ENCODE measurements around the gene GCC1.

GCC1 gene

DNA sequence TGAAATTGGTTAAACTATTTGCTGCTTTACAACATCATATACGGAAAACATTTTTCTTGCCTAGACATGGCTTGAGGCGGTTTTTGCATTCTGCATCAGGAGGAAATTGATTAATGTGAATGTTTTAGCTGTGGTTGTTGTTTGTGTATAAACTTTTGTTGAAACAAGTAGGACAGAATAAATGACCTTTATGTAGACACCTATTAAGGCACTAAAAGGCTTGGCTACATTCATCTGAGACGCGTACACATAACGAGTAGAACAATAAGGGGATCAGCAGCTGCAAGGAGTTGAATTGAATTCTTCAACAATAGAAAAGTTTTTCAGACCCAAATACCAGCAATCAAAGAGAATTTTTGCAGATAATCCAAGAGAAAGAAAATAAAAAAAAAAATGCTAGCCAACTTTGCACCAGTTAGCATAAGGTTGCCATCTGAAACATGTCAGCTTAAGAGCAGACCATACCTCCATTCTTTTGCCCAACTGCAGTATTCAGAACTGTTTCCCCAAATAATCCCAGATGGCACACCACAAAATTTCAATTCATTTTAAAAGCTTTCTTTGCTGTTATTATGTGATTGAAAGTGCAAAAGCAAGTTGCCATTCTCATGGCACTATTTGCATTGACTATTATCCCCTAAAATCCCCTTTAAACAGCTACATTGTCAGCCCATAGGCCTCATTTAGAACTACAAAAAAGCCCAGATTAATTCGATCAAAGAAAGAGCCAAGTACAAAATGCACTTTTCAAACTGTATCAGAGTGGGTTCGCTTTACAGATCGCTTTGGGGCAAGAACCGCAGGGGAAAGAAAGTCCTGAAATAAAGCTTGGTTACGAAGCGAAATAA, 49.6 kb downstream of the GCC1 start:
- DNase-seq: no peak

- DNase-seq: no peak
Observed at GRCh38 chr7:127534636-127535035, 50.8 kb downstream of the GCC1 start.

- no peak for DNase-seq
Observed at GRCh38 chr7:127532736-127533135, 52.7 kb downstream of the GCC1 start.

DNA sequence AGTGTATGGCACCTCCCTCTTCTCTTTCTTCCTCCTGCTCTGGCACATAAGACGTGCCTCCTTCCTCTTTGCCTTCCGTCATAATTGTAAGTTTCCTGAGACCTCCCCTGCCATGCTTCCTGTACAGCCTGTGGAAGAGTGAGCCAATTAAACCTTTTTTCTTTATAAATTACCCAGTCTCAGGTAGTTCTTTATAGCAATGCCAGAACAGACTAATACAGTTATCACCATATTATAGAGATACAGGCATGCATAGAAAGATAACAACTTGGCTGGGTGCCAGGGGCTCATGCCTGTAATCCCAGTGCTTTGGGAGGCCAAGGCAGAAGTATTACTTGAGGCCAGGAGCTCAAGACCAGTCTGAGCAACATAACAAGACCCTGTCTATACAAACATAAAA, 53.2 kb downstream of the GCC1 start:
- DNase-seq: no peak

All from DMS53 (cell line).